HG03342 (cell line): ENCODE results near the gene USP13.
A peak's percentile ranks its signal among the peaks of the same experiment; 100 is the strongest.
"Not testable (repeated sequence)": the region's sequence is repeated elsewhere in the genome, so short reads cannot be mapped to it uniquely, and the experiment has no call there.

ENCODE experiments used
- ATAC-seq: cut with Tn5 transposase; IDR thresholded peaks from one replicate; pipeline ENCODE4 v1.9.1; 2021; ENCODE audit warnings: mild to moderate bottlenecking, moderate library complexity; ENCODE audit not compliant: unreplicated experiment

USP13 gene, protein sequence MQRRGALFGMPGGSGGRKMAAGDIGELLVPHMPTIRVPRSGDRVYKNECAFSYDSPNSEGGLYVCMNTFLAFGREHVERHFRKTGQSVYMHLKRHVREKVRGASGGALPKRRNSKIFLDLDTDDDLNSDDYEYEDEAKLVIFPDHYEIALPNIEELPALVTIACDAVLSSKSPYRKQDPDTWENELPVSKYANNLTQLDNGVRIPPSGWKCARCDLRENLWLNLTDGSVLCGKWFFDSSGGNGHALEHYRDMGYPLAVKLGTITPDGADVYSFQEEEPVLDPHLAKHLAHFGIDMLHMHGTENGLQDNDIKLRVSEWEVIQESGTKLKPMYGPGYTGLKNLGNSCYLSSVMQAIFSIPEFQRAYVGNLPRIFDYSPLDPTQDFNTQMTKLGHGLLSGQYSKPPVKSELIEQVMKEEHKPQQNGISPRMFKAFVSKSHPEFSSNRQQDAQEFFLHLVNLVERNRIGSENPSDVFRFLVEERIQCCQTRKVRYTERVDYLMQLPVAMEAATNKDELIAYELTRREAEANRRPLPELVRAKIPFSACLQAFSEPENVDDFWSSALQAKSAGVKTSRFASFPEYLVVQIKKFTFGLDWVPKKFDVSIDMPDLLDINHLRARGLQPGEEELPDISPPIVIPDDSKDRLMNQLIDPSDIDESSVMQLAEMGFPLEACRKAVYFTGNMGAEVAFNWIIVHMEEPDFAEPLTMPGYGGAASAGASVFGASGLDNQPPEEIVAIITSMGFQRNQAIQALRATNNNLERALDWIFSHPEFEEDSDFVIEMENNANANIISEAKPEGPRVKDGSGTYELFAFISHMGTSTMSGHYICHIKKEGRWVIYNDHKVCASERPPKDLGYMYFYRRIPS

DNA sequence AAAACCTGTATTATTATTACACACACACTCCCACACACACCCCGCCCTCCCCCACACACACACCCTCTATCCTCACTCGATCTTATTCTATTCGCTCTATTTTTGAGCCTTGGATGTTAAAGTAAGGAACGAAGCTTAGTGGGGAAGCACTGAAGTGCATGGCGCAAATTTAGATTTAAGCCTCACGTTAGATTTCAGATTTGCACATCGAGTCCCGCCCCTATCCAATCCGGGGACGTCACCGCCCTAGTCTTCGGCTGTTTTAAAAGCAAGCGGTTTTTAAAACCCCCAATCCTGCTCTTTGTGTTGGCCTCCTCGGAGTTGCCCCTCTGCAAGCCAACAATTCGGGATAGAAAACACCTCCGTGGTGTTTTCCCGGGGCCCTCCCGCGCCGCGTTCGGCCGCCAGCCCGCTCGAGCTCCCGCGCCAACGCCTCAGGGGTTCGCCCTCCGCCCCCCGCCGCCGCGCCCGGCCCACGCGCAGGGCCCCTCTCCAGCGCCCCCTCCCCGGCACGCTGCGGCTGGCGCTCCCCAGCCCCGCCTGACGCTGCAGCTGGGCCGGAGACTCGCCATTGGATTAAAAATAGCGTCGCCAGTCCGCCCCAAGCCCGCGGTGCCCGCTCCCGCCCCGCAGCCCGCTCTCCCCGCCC, at the start of gene USP13:
USP13 (plus strand) TSS at position 594 of the 649 bp plus-strand sequence. CDS start 186 bp downstream, outside the sequence.
- peak; percentile 60 for ATAC-seq

DNA sequence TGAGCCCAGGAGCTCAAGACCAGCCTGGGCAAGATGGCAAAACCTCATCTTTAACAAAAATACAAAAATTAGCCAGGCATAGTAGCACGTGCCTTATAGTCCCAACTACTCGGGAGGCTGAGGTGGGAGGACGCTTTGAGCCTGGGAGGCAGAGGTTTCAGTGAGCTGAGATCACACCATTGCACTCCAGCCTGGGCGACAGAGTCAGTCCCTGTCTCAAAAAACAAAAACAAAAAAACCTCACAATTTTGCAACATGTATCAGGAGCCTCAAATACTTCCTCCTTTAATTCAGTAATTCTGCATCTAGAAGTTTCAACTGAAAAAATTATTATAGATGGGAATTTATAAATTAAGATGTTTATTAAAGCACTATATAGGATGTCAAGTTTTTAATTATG, 49.5 kb upstream of the USP13 start:
- no peak for ATAC-seq

GRCh38 chr3:179603831-179604230, 49.0 kb upstream of the USP13 start:
- ATAC-seq, result no peak

DNA sequence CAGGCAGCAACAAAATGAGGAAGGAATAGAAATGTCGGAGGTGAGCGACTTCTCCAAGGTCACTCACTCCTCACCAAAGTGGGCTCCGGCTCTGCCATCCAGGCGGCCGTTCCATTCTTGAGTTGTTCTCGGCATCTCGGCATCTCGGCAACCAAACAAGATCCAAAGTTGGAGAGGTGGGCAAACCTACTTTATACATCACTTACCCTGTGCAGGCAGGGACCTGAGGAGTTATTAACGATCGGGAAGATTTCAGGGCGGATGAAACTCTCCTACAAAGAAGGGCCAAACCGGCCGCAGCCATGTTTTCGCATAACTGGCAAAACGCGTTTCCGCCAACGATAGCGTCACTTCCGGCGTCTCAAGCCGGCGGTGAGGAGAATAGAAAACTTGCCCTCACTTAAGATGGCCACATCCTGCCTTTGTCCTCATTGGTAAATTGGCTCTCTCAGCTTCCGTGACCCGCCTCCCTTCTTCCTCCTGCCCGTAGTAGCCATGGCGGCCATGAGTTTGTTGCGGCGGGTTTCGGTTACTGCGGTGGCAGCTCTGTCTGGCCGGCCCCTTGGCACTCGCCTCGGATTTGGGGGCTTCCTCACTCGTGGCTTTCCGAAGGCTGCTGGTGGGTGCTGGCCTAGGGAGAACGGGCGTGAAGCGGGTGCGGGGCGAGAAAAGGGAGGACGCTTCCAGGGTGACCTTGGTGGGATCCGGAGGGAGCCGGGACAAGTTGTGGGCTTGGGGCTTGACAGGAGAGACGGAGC, 48.3 kb upstream of the USP13 start, which contains the start of the genes MRPL47 and NDUFB5:
MRPL47 (minus strand) TSS at position 318 of the 758 bp plus-strand sequence; CDS start at position 304, 14 bp downstream.
NDUFB5 (plus strand) TSS at position 474 of the 758 bp plus-strand sequence; CDS start at position 496, 22 bp downstream.
- peak; percentile 96 for ATAC-seq

GRCh38 chr3:179606534-179607085, 46.2 kb upstream of the USP13 start:
- no peak for ATAC-seq

DNA sequence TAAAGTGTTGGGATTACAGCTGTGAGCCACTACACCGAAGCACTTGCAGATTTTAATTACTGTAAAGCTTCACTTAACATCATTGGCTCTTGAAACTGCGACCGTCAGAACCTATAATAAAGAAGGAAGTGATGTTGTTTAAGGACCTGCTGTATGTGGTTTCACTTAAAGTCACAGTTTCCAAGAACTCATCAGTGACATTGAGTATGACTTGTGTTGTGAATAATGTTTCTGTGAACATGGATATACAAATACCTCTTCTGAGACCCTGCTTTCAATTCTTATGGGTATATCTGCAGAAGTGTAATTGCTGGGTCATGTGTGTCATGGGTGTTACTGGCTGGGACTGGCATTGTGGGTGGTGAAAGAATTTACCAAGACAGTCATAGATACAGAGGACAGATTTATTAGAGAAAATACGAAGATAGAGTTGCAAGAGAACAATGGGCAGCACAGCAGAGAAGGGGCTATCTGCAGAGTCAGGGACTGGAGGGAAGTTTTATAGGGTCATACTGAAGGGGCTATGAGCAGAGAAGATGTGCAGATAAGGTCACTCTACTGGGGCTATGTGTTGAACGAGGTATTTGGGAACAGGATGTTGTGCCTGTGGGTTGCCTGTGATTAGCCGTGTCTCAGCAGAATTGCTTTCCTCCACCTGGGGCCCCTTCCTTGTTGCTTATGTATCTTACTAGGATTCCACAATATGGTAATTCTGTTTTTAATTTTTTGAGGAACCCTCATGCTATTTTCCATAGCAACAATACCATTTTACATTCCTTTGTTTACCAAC, 43.7 kb upstream of the USP13 start:
- ATAC-seq, result peak; percentile 54

DNA sequence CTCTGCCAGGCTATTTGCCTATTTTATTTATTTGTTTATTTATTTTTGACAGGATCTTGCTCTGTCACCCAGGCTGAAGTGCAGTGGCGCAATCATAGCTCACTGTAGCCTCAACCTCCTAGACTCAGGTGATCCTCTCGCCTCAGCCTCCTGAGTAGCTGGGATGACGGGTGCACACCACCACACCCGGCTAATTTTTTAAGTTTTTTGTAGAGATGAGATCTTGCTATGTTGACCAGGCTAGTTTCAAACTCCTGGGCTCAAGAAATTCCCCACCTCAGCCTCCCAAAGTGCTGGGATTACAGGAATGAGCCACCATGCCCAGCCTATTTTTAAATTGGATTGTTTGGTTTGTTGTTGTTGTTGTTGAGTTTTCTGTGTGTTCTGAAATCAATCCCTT, 42.8 kb upstream of the USP13 start:
- ATAC-seq, result no peak

DNA sequence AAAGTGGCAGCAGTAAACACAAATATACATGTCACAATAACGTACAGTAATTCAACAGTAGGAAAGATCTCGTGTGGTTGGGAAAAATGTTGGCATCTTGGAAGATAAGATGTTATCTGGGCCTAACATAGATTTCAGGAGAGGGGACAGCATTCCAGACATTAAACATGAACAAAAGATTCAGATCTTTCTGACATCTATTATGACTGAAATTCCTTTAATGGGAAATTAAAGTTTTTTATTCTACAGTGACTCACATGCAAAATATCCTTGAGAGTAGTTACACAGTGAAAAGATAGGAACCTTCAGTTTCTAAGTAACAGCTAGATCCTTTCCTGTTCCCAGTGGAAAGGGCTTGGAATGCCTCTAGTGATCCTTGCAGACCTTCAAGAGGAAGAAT, 39.0 kb upstream of the USP13 start:
- ATAC-seq, result no peak

GRCh38 chr3:179615458-179616173, 37.2 kb upstream of the USP13 start:
- no peak for ATAC-seq

- no peak for ATAC-seq
These were observed 30.8 kb upstream of the USP13 start for GRCh38 chr3:179622023-179622422.

GRCh38 chr3:179624451-179624850, 28.4 kb upstream of the USP13 start:
- ATAC-seq, result no peak

DNA sequence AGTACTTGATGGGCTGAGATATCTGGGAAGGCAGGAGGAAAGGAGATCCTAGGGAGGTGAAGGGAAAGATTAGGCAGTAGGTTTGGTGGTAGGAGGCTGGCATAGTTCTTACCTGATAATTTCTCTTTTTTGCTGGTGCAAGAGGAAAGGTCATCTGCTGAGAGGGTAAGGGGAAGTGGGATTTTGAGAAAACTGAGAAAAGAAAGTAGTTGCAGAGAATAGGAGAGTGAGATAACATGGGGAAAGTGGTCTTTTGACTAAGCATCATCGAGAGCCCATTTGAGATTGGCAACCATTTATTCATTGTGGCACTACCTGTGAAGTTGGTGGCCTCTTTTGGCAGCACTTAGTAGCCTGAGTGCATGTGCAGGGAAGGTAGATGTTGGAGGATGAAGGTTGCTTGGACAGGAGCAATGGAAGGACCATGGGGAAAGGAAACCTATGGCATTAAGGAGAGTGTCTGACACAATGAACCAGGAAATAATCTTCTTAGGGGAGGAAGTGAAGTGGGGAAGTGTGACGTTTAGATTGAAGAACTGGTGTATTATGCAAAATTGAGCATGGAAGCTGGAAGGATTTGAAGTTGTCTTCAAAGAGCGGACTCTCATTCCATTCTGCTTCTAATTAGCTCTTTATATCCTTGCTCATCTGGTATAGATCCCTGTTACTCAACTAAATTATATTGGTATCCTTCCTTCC, 21.9 kb upstream of the USP13 start:
- ATAC-seq, result no peak

- no peak for ATAC-seq
These were observed 12.4 kb upstream of the USP13 start for GRCh38 chr3:179640469-179640868.

DNA sequence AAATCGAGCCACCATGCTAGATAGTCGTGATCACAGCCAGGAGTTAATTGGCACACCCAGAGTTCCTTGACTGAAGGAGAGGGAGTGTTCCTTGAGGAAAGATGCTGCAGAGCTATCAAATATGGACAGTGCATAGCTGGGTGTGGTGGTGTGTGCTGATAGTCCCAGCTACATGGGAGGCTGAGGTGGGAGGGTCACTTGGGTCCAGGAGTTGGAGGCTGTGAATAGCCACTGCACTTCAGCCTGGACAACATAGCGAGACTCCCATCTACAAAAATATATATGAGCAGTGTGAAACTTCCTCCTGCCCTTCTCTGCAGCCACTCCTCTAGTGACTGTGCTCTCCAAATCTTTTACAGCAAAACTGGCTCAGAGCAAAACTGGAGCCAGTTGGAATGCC, 10.0 kb upstream of the USP13 start:
- no peak for ATAC-seq

DNA sequence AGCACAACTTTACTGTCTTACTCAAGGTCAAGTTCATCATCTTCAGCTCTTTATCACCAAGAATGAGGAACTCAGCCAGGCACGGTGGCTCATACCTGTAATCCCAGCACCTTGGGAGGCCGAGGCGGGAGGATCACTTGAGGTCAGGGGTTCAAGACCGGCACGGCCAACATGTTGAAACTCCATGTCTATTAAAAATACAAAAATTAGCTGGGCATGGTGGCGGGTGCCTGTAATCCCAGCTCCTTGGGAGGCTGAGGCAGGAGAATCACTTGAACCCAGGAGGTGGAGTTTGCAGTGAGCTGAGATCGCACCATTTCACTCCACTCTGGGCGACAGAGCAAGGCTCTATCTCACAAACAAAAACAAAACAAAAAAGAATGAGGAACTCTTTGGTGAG, 9.0 kb upstream of the USP13 start:
- not testable (repeated sequence) for ATAC-seq

DNA sequence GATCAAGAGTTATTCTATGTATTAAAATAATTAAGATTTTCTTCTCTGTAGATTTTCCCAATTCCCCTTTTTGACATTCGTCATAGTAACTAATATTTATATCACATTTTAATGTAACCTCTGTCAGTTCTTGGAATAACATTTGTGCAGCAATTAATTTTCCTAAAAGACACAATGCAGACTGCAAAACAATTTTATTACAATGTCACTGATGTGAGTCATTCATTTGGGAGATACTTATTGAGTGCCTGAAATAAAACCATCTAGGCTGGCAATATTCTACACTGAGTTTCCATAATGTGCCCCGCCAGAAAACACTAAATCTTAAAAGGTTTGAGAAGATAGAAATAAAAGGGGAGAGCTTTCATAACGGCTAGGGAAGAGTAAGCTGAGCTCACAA, 6.7 kb upstream of the USP13 start:
- no peak for ATAC-seq

DNA sequence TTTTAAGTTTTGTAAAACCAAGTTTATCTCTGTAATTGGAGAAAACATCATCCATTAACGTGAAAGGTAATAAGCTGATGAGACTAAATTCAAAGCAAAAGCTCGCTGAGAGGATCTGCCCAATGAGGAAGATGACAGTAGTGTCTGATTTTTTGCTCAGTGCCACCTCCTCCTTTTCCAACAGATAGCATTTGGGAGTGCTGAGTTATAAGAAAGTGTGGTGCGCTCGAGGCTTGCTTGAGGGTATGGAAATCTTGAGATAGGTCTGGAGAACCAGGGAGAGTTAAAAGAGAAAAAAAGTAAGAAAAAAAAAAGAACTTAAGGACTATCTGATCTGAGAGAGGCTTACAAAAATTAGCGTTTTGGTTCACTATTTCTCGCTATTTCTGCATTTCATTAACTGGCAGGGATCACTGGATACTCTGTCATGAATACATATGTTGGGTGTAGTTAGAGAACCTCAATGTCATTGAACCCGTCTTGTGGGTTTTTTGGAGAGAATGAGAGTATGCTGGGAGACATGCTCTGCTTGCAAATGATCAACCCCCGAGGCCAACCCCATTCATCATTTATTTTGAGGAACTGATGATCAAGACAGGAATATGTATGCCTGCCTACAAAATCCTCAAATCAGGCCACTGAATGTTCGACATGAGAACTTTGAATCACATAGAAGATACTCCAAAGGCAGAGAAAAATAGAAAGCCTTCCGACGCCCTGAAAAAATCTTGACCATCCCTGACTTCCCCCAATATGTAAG, 973 bp upstream of the USP13 start:
- ATAC-seq, result no peak
